Measurements from ENCODE around the gene HIGD1C. TPM values are rescaled to one million over a fixed set of nuclear protein-coding genes. Genes with fewer than 3 reads are reported as not detected.
"Not testable (repeated sequence)": the region's sequence is repeated elsewhere in the genome, so short reads cannot be mapped to it uniquely, and the experiment has no call there.

The HIGD1C gene
- not detected in 2 replicates for total RNA-seq (2014; rRNA removed; shearing (Covaris generic))

GRCh38 chr12:50952510-50952909 is at the start of gene HIGD1C:
TSS of gene HIGD1C (plus strand) at chr12:50952544. CDS start at chr12:50953999, 1,455 bp downstream.
- no peaks in the 10 kb centered on the region for H3K9me3 ChIP-seq (replicated peaks)
- H3K27me3 ChIP-seq (replicated peaks) = no peaks in the 10 kb centered on the region
- peaks cover 13% of the 10 kb centered on the region for H3K4me1 ChIP-seq (replicated peaks)
- H3K36me3 ChIP-seq = no peaks in the 10 kb centered on the region
- H3K27ac ChIP-seq = no peak within 1 kb of the TSS
- no peak for DNase-seq (ENCODE audit: low read depth in 1 of 2, low spot score in 2 of 2)
- H3K4me3 ChIP-seq = no peak within 1 kb of the TSS

- H3K9me3 ChIP-seq (replicated peaks); H3K27me3 ChIP-seq (replicated peaks); H3K4me1 ChIP-seq (replicated peaks); H3K4me3 ChIP-seq; H3K27ac ChIP-seq; H3K36me3 ChIP-seq; DNase-seq (ENCODE audit: low read depth in 1 of 2, low spot score in 2 of 2): not testable (repeated sequence)
Measured at GRCh38 chr12:50908479-50908878, 43.9 kb upstream of the HIGD1C start.

GRCh38 chr12:50912361-50912760 is 40.0 kb upstream of the HIGD1C start:
- H3K9me3 ChIP-seq (replicated peaks) = peaks cover 13% of the 10 kb centered on the region
- H3K27ac ChIP-seq; H3K27me3 ChIP-seq (replicated peaks); H3K4me3 ChIP-seq; DNase-seq (ENCODE audit: low read depth in 1 of 2, low spot score in 2 of 2); H3K36me3 ChIP-seq; H3K4me1 ChIP-seq (replicated peaks): not testable (repeated sequence)

GRCh38 chr12:50913224-50913623 is 39.1 kb upstream of the HIGD1C start:
- Histone ChIP-seq H3K4me1 (replicated peaks) (no peaks in the 10 kb centered on the region), H3K36me3 (no peaks in the 10 kb centered on the region), H3K4me3 (no peak overlapping the region), H3K27ac (no peak overlapping the region), H3K27me3 (replicated peaks) (no peaks in the 10 kb centered on the region), H3K9me3 (replicated peaks) (peaks cover 13% of the 10 kb centered on the region)
- DNase-seq (ENCODE audit: low read depth in 1 of 2, low spot score in 2 of 2) = no peak

GRCh38 chr12:50914872-50915484 is 37.4 kb upstream of the HIGD1C start:
- DNase-seq (ENCODE audit: low read depth in 1 of 2, low spot score in 2 of 2) = no peak
- H3K4me1 ChIP-seq (replicated peaks) = 0 out of 2 replicates have a peak, but pooled peaks cover 8% of the 10 kb centered on the region

GRCh38 chr12:50916292-50916691 is 36.1 kb upstream of the HIGD1C start:
- Histone ChIP-seq H3K27me3 (replicated peaks) (no peaks in the 10 kb centered on the region), H3K36me3 (no peaks in the 10 kb centered on the region), H3K4me1 (replicated peaks) (0 out of 2 replicates have a peak, but pooled peaks cover 8% of the 10 kb centered on the region), H3K9me3 (replicated peaks) (peaks cover 13% of the 10 kb centered on the region), H3K4me3 (no peak overlapping the region), H3K27ac (no peak overlapping the region)
- DNase-seq (ENCODE audit: low read depth in 1 of 2, low spot score in 2 of 2) = no peak

More at GRCh38 chr12:50914872-50915484, 37.4 kb upstream of the HIGD1C start:
- no peaks in the 10 kb centered on the region for H3K27me3 ChIP-seq (replicated peaks)
- no peak overlapping the region for H3K4me3 ChIP-seq
- H3K36me3 ChIP-seq = no peaks in the 10 kb centered on the region
- H3K9me3 ChIP-seq (replicated peaks) = peaks cover 13% of the 10 kb centered on the region
- no peak overlapping the region for H3K27ac ChIP-seq

- no peak overlapping the region for H3K27ac ChIP-seq
- no peak for DNase-seq (ENCODE audit: low read depth in 1 of 2, low spot score in 2 of 2)
- no peaks in the 10 kb centered on the region for H3K36me3 ChIP-seq
- H3K27me3 ChIP-seq (replicated peaks) = no peaks in the 10 kb centered on the region
- peaks cover 7% of the 10 kb centered on the region for H3K9me3 ChIP-seq (replicated peaks)
- H3K4me3 ChIP-seq = no peak overlapping the region
- H3K4me1 ChIP-seq (replicated peaks) = peaks cover 12% of the 10 kb centered on the region
Measured at GRCh38 chr12:50918584-50919316, 33.6 kb upstream of the HIGD1C start.

- Histone ChIP-seq H3K4me1 (replicated peaks) (peaks cover 24% of the 10 kb centered on the region), H3K27ac (no peak overlapping the region), H3K9me3 (replicated peaks) (no peaks in the 10 kb centered on the region), H3K36me3 (no peaks in the 10 kb centered on the region), H3K27me3 (replicated peaks) (no peaks in the 10 kb centered on the region), H3K4me3 (no peak overlapping the region)
- DNase-seq (ENCODE audit: low read depth in 1 of 2, low spot score in 2 of 2) = peak in 1 of 2 experiments; percentile 8
Measured at GRCh38 chr12:50922820-50923219, 29.5 kb upstream of the HIGD1C start.

GRCh38 chr12:50923361-50924130 is 28.8 kb upstream of the HIGD1C start:
- Histone ChIP-seq H3K36me3 (no peaks in the 10 kb centered on the region), H3K27me3 (replicated peaks) (no peaks in the 10 kb centered on the region), H3K27ac (peak overlapping the region; percentile 69), H3K9me3 (replicated peaks) (no peaks in the 10 kb centered on the region), H3K4me1 (replicated peaks) (peaks cover 21% of the 10 kb centered on the region), H3K4me3 (peak overlapping the region; percentile 10; the same call in 1 of the 2 replicates)
- DNase-seq (ENCODE audit: low read depth in 1 of 2, low spot score in 2 of 2) = peak in 1 of 2 experiments; percentile 11

- DNase-seq (ENCODE audit: low read depth in 1 of 2, low spot score in 2 of 2) = no peak
- no peaks in the 10 kb centered on the region for H3K27me3 ChIP-seq (replicated peaks)
- peak overlapping the region; percentile 10; the same call in 1 of the 2 replicates for H3K4me3 ChIP-seq
- H3K27ac ChIP-seq = peak overlapping the region; percentile 69
- peaks cover 16% of the 10 kb centered on the region for H3K4me1 ChIP-seq (replicated peaks)
- H3K36me3 ChIP-seq = no peaks in the 10 kb centered on the region
- no peaks in the 10 kb centered on the region for H3K9me3 ChIP-seq (replicated peaks)
Measured at GRCh38 chr12:50924131-50924438, 28.3 kb upstream of the HIGD1C start.

GRCh38 chr12:50924439-50925341 is 27.7 kb upstream of the HIGD1C start:
- Histone ChIP-seq H3K27ac (peak overlapping the region; percentile 69), H3K4me3 (peak overlapping the region; percentile 18), H3K9me3 (replicated peaks) (no peaks in the 10 kb centered on the region), H3K27me3 (replicated peaks) (no peaks in the 10 kb centered on the region), H3K36me3 (no peaks in the 10 kb centered on the region), H3K4me1 (replicated peaks) (peaks cover 16% of the 10 kb centered on the region)
- peak; percentile 61 to 74 for DNase-seq (ENCODE audit: low read depth in 1 of 2, low spot score in 2 of 2)

- Histone ChIP-seq H3K36me3 (no peaks in the 10 kb centered on the region), H3K27ac (no peak overlapping the region), H3K4me1 (replicated peaks) (peaks cover 16% of the 10 kb centered on the region), H3K9me3 (replicated peaks) (no peaks in the 10 kb centered on the region), H3K27me3 (replicated peaks) (no peaks in the 10 kb centered on the region), H3K4me3 (no peak overlapping the region; the same call in 1 of the 2 replicates)
- DNase-seq (ENCODE audit: low read depth in 1 of 2, low spot score in 2 of 2) = no peak
Measured at GRCh38 chr12:50925342-50925651, 27.0 kb upstream of the HIGD1C start.

GRCh38 chr12:50925920-50926319 is 26.4 kb upstream of the HIGD1C start:
- Histone ChIP-seq H3K4me1 (replicated peaks) (peaks cover 16% of the 10 kb centered on the region), H3K27me3 (replicated peaks) (no peaks in the 10 kb centered on the region), H3K27ac (no peak overlapping the region), H3K9me3 (replicated peaks) (no peaks in the 10 kb centered on the region), H3K4me3 (no peak overlapping the region), H3K36me3 (no peaks in the 10 kb centered on the region)
- no peak for DNase-seq (ENCODE audit: low read depth in 1 of 2, low spot score in 2 of 2)
